Endodermal cell (in vitro differentiated cells): ENCODE data around the gene ARNT2. TPM values are rescaled to one million over a fixed set of nuclear protein-coding genes. Genes with fewer than 3 reads are reported as not detected.
A peak's percentile ranks its signal among the peaks of the same experiment; 100 is the strongest.

Experiments
- DNase-seq: peaks from one replicate; pipeline ENCODE4 v3.0.0-alpha.2; 2017
- H3K27ac ChIP-seq: 2 replicates; pipeline ENCODE4 v1.5.1; 2013; ENCODE audit warnings: mild to moderate bottlenecking, low read depth, low read length, moderate library complexity
- H3K27me3 ChIP-seq: 2 replicates; pipeline ENCODE4 v1.6.1; 2013; ENCODE audit warnings: mild to moderate bottlenecking, low read length, moderate library complexity; ENCODE audit not compliant: insufficient read depth, control insufficient read depth, poor library complexity, severe bottlenecking
- H3K36me3 ChIP-seq: 2 replicates; pipeline ENCODE4 v1.7.0; 2013; ENCODE audit warnings: mild to moderate bottlenecking, low read length, moderate library complexity; ENCODE audit not compliant: control insufficient read depth, insufficient read depth
- H3K4me1 ChIP-seq: one replicate; pipeline ENCODE4 v1.7.0; 2013; ENCODE audit warnings: low read length; ENCODE audit not compliant: control insufficient read depth, insufficient read depth
- H3K4me3 ChIP-seq: 2 replicates; pipeline ENCODE4 v1.5.1; 2013; ENCODE audit warnings: mild to moderate bottlenecking, low read length, moderate library complexity
- H3K9ac ChIP-seq: 2 replicates; pipeline ENCODE4 v1.6.1; 2013; ENCODE audit warnings: mild to moderate bottlenecking, low read length, moderate library complexity; ENCODE audit not compliant: poor library complexity, severe bottlenecking; ENCODE audit errors: extremely low read depth
- H3K9me3 ChIP-seq: 2 replicates; pipeline ENCODE4 v1.6.1; 2013; ENCODE audit warnings: mild to moderate bottlenecking, low read length, moderate library complexity; ENCODE audit not compliant: control insufficient read depth
- H3K27ac Mint-ChIP-seq: 2 replicates; pipeline ENCODE4 v1.8.0; 2020; ENCODE audit warnings: mixed read lengths
- H3K27me3 Mint-ChIP-seq: 2 replicates; pipeline ENCODE4 v1.8.0; 2021; ENCODE audit warnings: mild to moderate bottlenecking, mixed read lengths; ENCODE audit not compliant: insufficient read depth
- H3K36me3 Mint-ChIP-seq: 2 replicates; pipeline ENCODE4 v1.8.0; 2020; ENCODE audit warnings: low read depth, mixed read lengths
- H3K4me1 Mint-ChIP-seq: 2 replicates; pipeline ENCODE4 v1.8.0; 2020; ENCODE audit warnings: mixed read lengths
- H3K4me3 Mint-ChIP-seq: 2 replicates; pipeline ENCODE4 v1.8.0; 2020; ENCODE audit warnings: mild to moderate bottlenecking, moderate library complexity, mixed read lengths
- H3K9me3 Mint-ChIP-seq: 2 replicates; pipeline ENCODE4 v1.8.0; 2020; ENCODE audit warnings: mild to moderate bottlenecking, mixed read lengths
- WGBS, 2 experiments: methylation state at CpG; one replicate each; pipeline versions ENCODE4 v1.1.5 to v1.1.7; 2013; ENCODE audit warnings: missing lambda C conversion rate in 2 of 2, mixed read lengths in 1 of 2; ENCODE audit not compliant: insufficient coverage in 1 of 2, insufficient read length in 1 of 2; 5-methylcytosine and 5-hydroxymethylcytosine counted together
- total RNA-seq, 2 donors: library from RNA; stranded (reverse); fragmentation: NEBNext Ultra II Directional in 1 of 2; extraction: Animal tissue kit (Norgen Biotek cat#: 25700) in 1 of 2; gene quantifications; 2 replicates in 1 of 2; 3 replicates in 1 of 2; pipeline ENCODE4 v1.2.1, GENCODE V29; 2021
- TF ChIP-seq, protein P1 (sequence below): fragments of 200-600 bp; sonication (generic); conservative IDR thresholded peaks from 2 replicates; pipeline ENCODE4 v1.5.0; 2021; ENCODE audit warnings: antibody characterized with exemption, mild to moderate bottlenecking

Gene ARNT2
- total RNA-seq, 2 donors from 2014 or later = 8.0 to 15.9 TPM

DNA sequence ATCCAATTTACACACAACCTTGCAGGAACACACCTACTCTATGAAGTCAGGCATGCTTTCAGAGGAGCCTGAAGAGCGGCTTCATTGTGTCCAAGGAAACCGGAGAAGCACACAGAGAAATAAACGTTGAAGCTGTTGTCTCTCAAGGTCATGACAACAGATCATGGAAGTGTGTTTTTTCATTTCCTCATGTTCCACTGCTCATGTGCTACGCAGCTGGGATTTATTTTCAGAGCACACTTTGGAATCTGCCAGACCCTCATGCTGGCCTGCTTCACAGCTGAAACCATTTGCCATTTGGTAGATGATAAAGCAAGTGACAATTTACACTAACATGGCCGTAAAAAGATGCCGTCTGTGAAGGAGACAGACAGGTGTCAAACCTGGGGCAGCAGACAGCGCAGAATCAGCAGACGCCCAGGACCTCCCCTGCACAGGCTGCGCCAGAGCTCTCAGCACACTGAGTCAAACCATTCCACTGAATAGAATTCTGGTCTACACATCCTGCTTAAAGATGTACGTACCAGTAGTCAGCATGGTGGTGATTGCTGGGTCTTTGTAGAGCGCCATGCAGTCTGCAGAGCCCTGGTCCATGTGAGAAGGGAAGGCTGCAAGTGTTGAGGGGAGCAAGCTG, 99.3 kb downstream of the ARNT2 start:
- no peak for DNase-seq
- H3K36me3 Mint-ChIP-seq = no peaks in the 10 kb centered on the region
- no peaks in the 10 kb centered on the region for H3K27me3 Mint-ChIP-seq
- Histone ChIP-seq H3K4me3 (no peak overlapping the region), H3K4me1 (peaks cover 10% of the 10 kb centered on the region), H3K27me3 (no peaks in the 10 kb centered on the region), H3K9me3 (peaks cover 12% of the 10 kb centered on the region), H3K27ac (no peak overlapping the region), H3K9ac (no peak overlapping the region), H3K36me3 (no peaks in the 10 kb centered on the region)
- peak overlapping the region; percentile 38 for H3K27ac Mint-ChIP-seq
- 93 to 95% methylated on average over 9 to 11 of the region's 11 CpGs for WGBS, 2 experiments
- no peaks in the 10 kb centered on the region for H3K9me3 Mint-ChIP-seq
- H3K4me3 Mint-ChIP-seq = no peak overlapping the region
- TF ChIP-seq, protein P1, sequence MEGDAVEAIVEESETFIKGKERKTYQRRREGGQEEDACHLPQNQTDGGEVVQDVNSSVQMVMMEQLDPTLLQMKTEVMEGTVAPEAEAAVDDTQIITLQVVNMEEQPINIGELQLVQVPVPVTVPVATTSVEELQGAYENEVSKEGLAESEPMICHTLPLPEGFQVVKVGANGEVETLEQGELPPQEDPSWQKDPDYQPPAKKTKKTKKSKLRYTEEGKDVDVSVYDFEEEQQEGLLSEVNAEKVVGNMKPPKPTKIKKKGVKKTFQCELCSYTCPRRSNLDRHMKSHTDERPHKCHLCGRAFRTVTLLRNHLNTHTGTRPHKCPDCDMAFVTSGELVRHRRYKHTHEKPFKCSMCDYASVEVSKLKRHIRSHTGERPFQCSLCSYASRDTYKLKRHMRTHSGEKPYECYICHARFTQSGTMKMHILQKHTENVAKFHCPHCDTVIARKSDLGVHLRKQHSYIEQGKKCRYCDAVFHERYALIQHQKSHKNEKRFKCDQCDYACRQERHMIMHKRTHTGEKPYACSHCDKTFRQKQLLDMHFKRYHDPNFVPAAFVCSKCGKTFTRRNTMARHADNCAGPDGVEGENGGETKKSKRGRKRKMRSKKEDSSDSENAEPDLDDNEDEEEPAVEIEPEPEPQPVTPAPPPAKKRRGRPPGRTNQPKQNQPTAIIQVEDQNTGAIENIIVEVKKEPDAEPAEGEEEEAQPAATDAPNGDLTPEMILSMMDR = no peak
- peaks cover 18% of the 10 kb centered on the region for H3K4me1 Mint-ChIP-seq

DNA sequence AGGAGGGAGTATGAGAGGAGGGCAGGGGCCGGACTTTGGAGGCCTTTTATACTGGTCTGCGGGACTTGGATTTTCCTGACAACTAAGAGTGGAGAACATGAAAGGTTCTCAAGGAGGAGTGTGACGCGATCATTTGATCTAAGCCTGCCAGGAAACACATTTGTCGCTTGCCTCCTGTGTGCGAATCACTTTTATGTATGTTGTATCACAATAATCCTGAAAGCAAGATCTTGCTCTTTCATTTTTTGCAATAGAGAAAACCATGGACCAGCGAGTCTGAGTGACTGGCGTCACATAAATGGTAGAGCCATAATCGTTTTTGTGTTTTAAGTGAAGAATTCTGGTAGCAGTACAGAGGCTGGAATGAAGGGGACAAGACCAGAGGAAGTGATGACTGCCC, 100.7 kb downstream of the ARNT2 start:
- DNase-seq = no peak
- Mint-ChIP-seq H3K36me3 (peaks cover 6% of the 10 kb centered on the region), H3K4me3 (no peak overlapping the region), H3K4me1 (peaks cover 18% of the 10 kb centered on the region), H3K27me3 (no peaks in the 10 kb centered on the region), H3K9me3 (peaks cover 1% of the 10 kb centered on the region), H3K27ac (no peak overlapping the region)
- no peak overlapping the region for H3K27ac ChIP-seq
- TF ChIP-seq, protein P1 = no peak
- no peak overlapping the region for H3K9ac ChIP-seq
- H3K27me3 ChIP-seq = no peaks in the 10 kb centered on the region
- peaks cover 12% of the 10 kb centered on the region for H3K9me3 ChIP-seq
- peaks cover 10% of the 10 kb centered on the region for H3K4me1 ChIP-seq
- WGBS, 2 experiments = 91 to 97% methylated on average over 9 of the region's 9 CpGs
- peak overlapping the region; percentile 62 for H3K4me3 ChIP-seq
- no peaks in the 10 kb centered on the region for H3K36me3 ChIP-seq

DNA sequence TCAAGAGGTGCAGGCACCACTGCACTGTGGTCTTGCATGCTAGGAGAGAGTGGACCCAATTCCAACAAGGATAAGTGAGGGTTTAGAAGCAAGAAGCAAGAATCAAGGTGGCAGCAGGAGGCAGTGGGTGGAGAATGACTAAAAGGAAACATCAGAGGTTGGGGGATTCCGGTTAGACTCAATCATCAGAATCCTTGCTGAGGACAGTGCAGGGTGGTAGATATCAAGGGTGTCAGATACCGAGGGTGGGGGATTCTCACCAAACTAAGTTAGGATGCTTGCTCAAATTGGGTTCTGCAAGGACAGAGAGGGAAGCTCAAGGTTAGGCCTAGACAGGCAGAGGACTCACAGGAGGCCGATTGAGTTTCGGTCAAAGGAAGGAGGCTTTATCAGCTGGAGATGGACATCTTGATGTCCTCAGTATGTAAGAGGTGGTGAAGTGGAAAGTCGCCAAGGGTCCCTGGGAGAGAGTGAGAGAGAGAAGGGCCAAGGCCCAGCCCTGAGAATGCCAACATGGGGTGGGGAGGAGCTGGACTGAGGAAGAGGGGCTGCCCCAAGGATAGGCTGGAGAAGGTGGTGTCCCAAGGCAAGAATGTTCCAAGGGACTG, 102.2 kb downstream of the ARNT2 start:
- H3K27me3 Mint-ChIP-seq = no peaks in the 10 kb centered on the region

More for the DNA sequence above, 102.2 kb downstream of the ARNT2 start:
- no peak overlapping the region for H3K4me3 Mint-ChIP-seq
- TF ChIP-seq, protein P1 = no peak
- 82 to 83% methylated on average over 5 of the region's 5 CpGs for WGBS, 2 experiments
- H3K9me3 ChIP-seq = peaks cover 15% of the 10 kb centered on the region
- H3K9ac ChIP-seq = no peak overlapping the region
- H3K36me3 ChIP-seq = no peaks in the 10 kb centered on the region
- no peak overlapping the region for H3K27ac ChIP-seq
- H3K4me3 ChIP-seq = no peak overlapping the region
- H3K36me3 Mint-ChIP-seq = peaks cover 11% of the 10 kb centered on the region
- H3K4me1 Mint-ChIP-seq = peaks cover 18% of the 10 kb centered on the region
- peaks cover 4% of the 10 kb centered on the region for H3K9me3 Mint-ChIP-seq
- no peaks in the 10 kb centered on the region for H3K27me3 ChIP-seq
- no peak for DNase-seq
- H3K27ac Mint-ChIP-seq = no peak overlapping the region
- H3K4me1 ChIP-seq = peaks cover 10% of the 10 kb centered on the region
